HepG2 (cell line): ENCODE data around the gene GALR2. TPM values are rescaled to one million over a fixed set of nuclear protein-coding genes. Genes with fewer than 3 reads are reported as not detected.

Source experiments
- ATAC-seq: fragments of 200-7000 bp; cut with Tn5 transposase; 3 replicates; pipeline ENCODE4 v1.9.1; 2020; ENCODE audit warnings: mild to moderate bottlenecking, moderate library complexity
- BruUV-seq: library from RNA; stranded (reverse); fragments of 400-500 nt; replicated peaks from 2 replicates; lab custom pipeline; 2021; lab: Mats Ljungman, UMichigan
- CTCF ChIA-PET: fragments of 300-600 bp; formaldehyde crosslinking; extraction: SDS; loops from one replicate; lab custom pipeline; 2021; ENCODE audit warnings: low total read pairs, inconsistent platforms, low intra/inter-chr PET ratio; lab: Yijun Ruan, JAX
- POLR2A ChIA-PET: fragments of 350-600 bp; sonication (Branson Sonifier 250); formaldehyde crosslinking; loops from one replicate; lab custom pipeline; 2020; ENCODE audit warnings: antibody characterized with exemption, inconsistent platforms; lab: Yijun Ruan, JAX
- DNase-seq: peaks from one replicate; pipeline ENCODE4 v3.0.0-alpha.2; 2015; ENCODE audit warnings: low spot score
- FAIRE-seq: peaks from 3 replicates; lab custom pipeline; 2011; peaks lifted over from hg19 to GRCh38; lab: Jason Lieb, UNC
- H2AFZ ChIP-seq: one replicate; pipeline ENCODE4 v1.6.1; 2011; ENCODE audit warnings: low read length, inconsistent platforms
- H3K27ac ChIP-seq: fragments of 300-600 bp; 3 replicates; pipeline ENCODE4 v1.8.0; 2011; ENCODE audit warnings: mixed run types, mild to moderate bottlenecking, mixed read lengths, low read length, inconsistent platforms; ENCODE audit not compliant: insufficient read depth; ENCODE audit errors: extremely low read length
- H3K27me3 ChIP-seq, 2 experiments: fragments of 200-600 bp in 1 of 2; 2 replicates in 1 of 2; 3 replicates in 1 of 2; pipeline versions ENCODE4 v1.6.0 to v1.8.0; 2011; ENCODE audit warnings: low read length in 2 of 2, mild to moderate bottlenecking in 2 of 2, moderate library complexity in 2 of 2, inconsistent platforms in 1 of 2; ENCODE audit not compliant: insufficient read depth in 2 of 2, control insufficient read depth in 1 of 2
- H3K36me3 ChIP-seq, 2 experiments: fragments of 200-600 bp in 1 of 2; replicated peaks in 1 of 2; 2 replicates in 1 of 2; 3 replicates in 1 of 2; pipeline versions ENCODE4 v1.5.1 to v1.8.0; 2011; ENCODE audit warnings: low read length in 2 of 2, inconsistent platforms in 1 of 2; ENCODE audit not compliant: insufficient read depth in 2 of 2, control insufficient read depth in 1 of 2
- H3K4me1 ChIP-seq: 2 replicates; pipeline ENCODE4 v1.5.1; 2012; ENCODE audit warnings: low read length, inconsistent platforms; ENCODE audit not compliant: insufficient read depth
- H3K4me2 ChIP-seq: 2 replicates; pipeline ENCODE4 v1.6.0; 2011; ENCODE audit warnings: low read depth, low read length, inconsistent platforms
- H3K4me3 ChIP-seq, 3 experiments: fragments of 200-600 bp in 1 of 3; sonication (generic), shearing (Covaris generic) in 1 of 3; replicated peaks in 1 of 3; 2 replicates each; pipeline ENCODE4 v1.5.1; 2011 to 2016; ENCODE audit warnings: low read length in 3 of 3, inconsistent platforms in 2 of 3, low read depth in 2 of 3, mild to moderate bottlenecking in 2 of 3, control low read depth in 1 of 3, mixed read lengths in 1 of 3; ENCODE audit not compliant: insufficient read depth in 1 of 3
- H3K79me2 ChIP-seq: one replicate; pipeline ENCODE4 v1.6.1; 2011; ENCODE audit warnings: low read length, inconsistent platforms; ENCODE audit not compliant: insufficient read depth
- H3K9ac ChIP-seq: 2 replicates; pipeline ENCODE4 v1.6.0; 2011; ENCODE audit warnings: mild to moderate bottlenecking, low read depth, low read length, inconsistent platforms; ENCODE audit not compliant: insufficient read depth
- H3K9me3 ChIP-seq: 2 replicates; pipeline ENCODE4 v1.5.1; 2012; ENCODE audit warnings: mild to moderate bottlenecking, low read length
- H4K20me1 ChIP-seq: 2 replicates; pipeline ENCODE4 v1.6.0; 2011; ENCODE audit warnings: inconsistent platforms, mild to moderate bottlenecking, low read length, moderate library complexity; ENCODE audit not compliant: insufficient read depth
- ATF1 ChIP-seq: IDR thresholded peaks from 2 replicates; pipeline ENCODE4 v1.6.1; 2016; ENCODE audit warnings: mild to moderate bottlenecking, control low read depth
- GMEB1 ChIP-seq: sonication (generic); formaldehyde crosslinking; IDR thresholded peaks from 2 replicates; pipeline ENCODE4 v1.5.1; 2020; ENCODE audit warnings: missing genetic modification reagents, mild to moderate bottlenecking, borderline replicate concordance
- GTF3A ChIP-seq: sonication (generic); formaldehyde crosslinking; conservative IDR thresholded peaks from 2 replicates; pipeline ENCODE4 v1.4.0; 2020; ENCODE audit warnings: mild to moderate bottlenecking, missing genetic modification reagents
- HMGXB3 ChIP-seq: sonication (generic); formaldehyde crosslinking; IDR thresholded peaks from 2 replicates; pipeline ENCODE4 v1.4.0; 2020; ENCODE audit warnings: missing genetic modification reagents, borderline replicate concordance
- NONO ChIP-seq, 2 experiments: fragments of 450-650 bp in 1 of 2; sonication (generic) in 1 of 2; formaldehyde crosslinking in 1 of 2; IDR thresholded peaks in 1 of 2; conservative IDR thresholded peaks in 1 of 2; 2 replicates each; pipeline versions ENCODE4 v1.6.1 to v1.8.0; 2017 to 2022; ENCODE audit warnings: mild to moderate bottlenecking in 1 of 2, missing genetic modification reagents in 1 of 2, moderate library complexity in 1 of 2
- PAF1 ChIP-seq: IDR thresholded peaks from 2 replicates; pipeline ENCODE4 v1.6.1; 2016; ENCODE audit warnings: missing genetic modification reagents, missing compliant biosample characterization
- POLR2A ChIP-seq, 2 experiments: IDR thresholded peaks; 2 replicates each; pipeline ENCODE4 v1.6.1; 2011; ENCODE audit warnings: low read depth in 2 of 2, low read length in 2 of 2, mild to moderate bottlenecking in 1 of 2, moderate library complexity in 1 of 2; ENCODE audit not compliant: insufficient read depth in 1 of 2
- POLR2G ChIP-seq: fragments of 200-400 bp; formaldehyde crosslinking; IDR thresholded peaks from 2 replicates; pipeline ENCODE4 v1.6.1; 2018; ENCODE audit warnings: mild to moderate bottlenecking, low read depth, low read length, moderate library complexity
- ZBTB42 ChIP-seq: sonication (generic); formaldehyde crosslinking; IDR thresholded peaks from 2 replicates; pipeline ENCODE4 v1.5.0; 2020; ENCODE audit warnings: mild to moderate bottlenecking, missing genetic modification reagents
- ZNF276 ChIP-seq: sonication (generic); formaldehyde crosslinking; IDR thresholded peaks from 2 replicates; pipeline ENCODE4 v1.4.0; 2020; ENCODE audit warnings: mild to moderate bottlenecking, low read depth, missing genetic modification reagents
- ZNF292 ChIP-seq: sonication (generic); formaldehyde crosslinking; IDR thresholded peaks from 2 replicates; pipeline ENCODE4 v1.8.1; 2022; ENCODE audit warnings: mild to moderate bottlenecking, low read depth, missing genetic modification reagents, borderline replicate concordance
- ZNF576 ChIP-seq: sonication (generic); formaldehyde crosslinking; IDR thresholded peaks from 2 replicates; pipeline ENCODE4 v1.4.0; 2020; ENCODE audit warnings: mild to moderate bottlenecking, missing genetic modification reagents
- WGBS: methylation state at CpG from one replicate; pipeline ENCODE4 v1.1.6; 2017; ENCODE audit warnings: low lambda C conversion rate; 5-methylcytosine and 5-hydroxymethylcytosine counted together
- in situ Hi-C: cut with HindIII; loops from 2 replicates; pipeline ENCODE4 v1.10.0; 2017; ENCODE audit warnings: low pct_unique_long_range_greater_than_20kb; ENCODE audit not compliant: extremely low pct_ligation_motif_present
- intact Hi-C: fragments of 100-400 bp; cut with micrococcal nuclease; formaldehyde crosslinking; loops from one replicate; pipeline ENCODE4 v1.10.0; 2022; ENCODE audit not compliant: unreplicated experiment
- polyA plus RNA-seq, 8 experiments: library from polyadenylated mRNA; depleted of rRNA in 3 of 8; stranded (reverse) in 7 of 8; unstranded in 1 of 8; fragments of >200 nt; fragmentation: Illumina TruSeq in 4 of 8; extraction: Trizol in 4 of 8; gene quantifications; 2 replicates each; pipeline versions ENCODE4 v1.2.1 to v1.2.3, GENCODE V29; 2011 to 2016; ENCODE audit warnings: low read depth in 4 of 8, missing spikeins in 1 of 8, mixed read lengths in 1 of 8; ENCODE audit not compliant: insufficient read depth in 1 of 8
- total RNA-seq, 5 experiments: library from RNA; depleted of rRNA; stranded (reverse); fragments of >200 nt; fragmentation: Illumina TruSeq; extraction: Trizol; gene quantifications; 2 replicates each; pipeline ENCODE4 v1.2.3, GENCODE V29; 2016; ENCODE audit warnings: low read depth in 1 of 5

Gene GALR2
- total and polyA plus RNA-seq, 2 of the 13 experiments (the other 11 are each of a cell fraction or from before 2014, with no cell fraction given), result 0.48 to 0.58 TPM

DNA sequence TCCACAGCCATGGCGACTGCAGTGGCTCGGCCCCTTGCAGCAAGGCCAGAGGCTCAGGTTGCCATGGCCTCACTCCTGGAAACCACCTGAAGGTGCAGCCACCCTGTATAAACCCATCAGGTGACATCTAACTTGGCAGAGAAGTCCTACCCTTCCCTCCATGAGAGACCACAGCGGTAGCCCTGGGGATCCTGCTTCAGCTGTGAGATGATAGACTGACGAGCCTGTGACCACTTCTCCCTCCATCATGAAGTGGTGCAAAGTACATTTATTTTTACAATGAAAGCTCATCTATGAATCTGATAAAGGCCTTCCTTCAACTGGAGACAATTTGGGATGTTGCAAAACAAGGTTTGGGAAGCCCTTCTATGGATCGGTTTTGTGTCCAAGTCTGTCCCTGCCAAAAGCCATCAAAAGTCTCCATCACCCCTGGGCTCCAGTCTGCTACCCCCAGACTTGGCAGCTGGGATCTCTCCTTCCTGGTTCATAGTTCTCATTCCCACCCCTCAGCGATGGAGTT, 6.2 kb downstream of the GALR2 start (continued):
- TF ChIP-seq ZNF576 (CRISPR knock-in tag) (no peak), GTF3A (CRISPR knock-in tag) (no peak), GMEB1 (CRISPR knock-in tag) (no peak), ATF1 (no peak), ZBTB42 (CRISPR knock-in tag) (no peak), ZNF292 (CRISPR knock-in tag) (no peak)

DNA sequence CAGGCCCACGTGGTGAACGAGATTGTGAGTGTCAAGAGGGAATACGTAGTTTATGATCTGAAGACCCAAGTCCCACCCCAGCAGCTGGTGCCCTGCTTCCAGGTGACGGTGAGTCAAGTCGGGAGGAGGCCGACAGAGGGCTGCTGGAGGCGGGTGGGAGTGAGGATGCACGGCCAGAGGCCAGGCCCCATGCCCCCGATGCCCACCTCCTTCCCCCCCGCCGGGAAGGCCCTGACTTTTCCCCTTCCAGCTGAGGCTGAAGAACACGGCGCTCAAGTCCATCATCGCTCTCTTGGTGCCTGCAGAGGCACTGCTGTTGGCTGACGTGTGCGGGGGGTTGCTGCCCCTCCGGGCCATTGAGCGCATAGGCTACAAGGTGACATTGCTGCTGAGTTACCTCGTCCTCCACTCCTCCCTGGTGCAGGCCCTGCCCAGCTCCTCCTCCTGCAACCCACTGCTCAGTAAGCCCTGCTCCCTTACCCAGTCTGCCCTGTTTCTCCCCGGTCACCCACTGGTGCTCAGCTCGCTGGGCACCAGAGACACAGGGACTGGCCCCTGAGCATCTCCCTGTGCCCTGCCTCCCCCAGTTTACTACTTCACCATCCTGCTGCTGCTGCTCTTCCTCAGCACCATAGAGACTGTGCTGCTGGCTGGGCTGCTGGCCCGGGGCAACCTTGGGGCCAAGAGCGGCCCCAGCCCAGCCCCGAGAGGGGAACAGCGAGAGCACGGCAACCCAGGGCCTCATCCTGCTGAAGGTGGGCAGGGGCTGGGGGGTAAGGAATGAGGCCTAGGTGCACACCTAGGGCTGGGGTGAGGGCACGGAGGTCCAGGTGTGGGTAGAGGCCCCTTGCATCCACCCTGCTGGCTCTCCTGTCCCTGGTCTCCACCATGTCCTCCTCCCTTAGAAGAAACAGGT, 7.0 kb downstream of the GALR2 start:
- H2AFZ ChIP-seq, result no peak overlapping the region
- 0 out of 2 replicates have a peak, but pooled peaks cover 8% of the 10 kb centered on the region for H4K20me1 ChIP-seq
- H3K79me2 ChIP-seq, result no peaks in the 10 kb centered on the region
- H3K9ac ChIP-seq, result no peak overlapping the region
- DNase-seq (no peak), FAIRE-seq (peak; percentile 21), ATAC-seq (0 out of 3 replicates have a peak, but pooled peaks have one; percentile 1)
- H3K27ac ChIP-seq, result no peak overlapping the region
- H3K36me3 ChIP-seq, result peaks cover 22 to 25% of the 10 kb centered on the region in 2 experiments; a peak in 4 of 5 replicates
- POLR2A ChIA-PET, result interaction anchor here (0.9 to 1.4 kb wide), 2 partner anchors 9 to 52 kb away, joined by 4 to 5 read pairs; partner anchors contain the start of gene SRP68
- CTCF ChIA-PET, result no interaction called here
- no peak overlapping the region for H3K4me2 ChIP-seq
- in situ Hi-C loops, result no loop called here
- intact Hi-C loops, result no loop called here
- H3K4me1 ChIP-seq, result peaks cover 20% of the 10 kb centered on the region
- no peak overlapping the region for H3K4me3 ChIP-seq
- H3K27me3 ChIP-seq, result peaks cover 8 to 26% of the 10 kb centered on the region in 2 experiments; a peak in 4 of 5 replicates
- 84% methylated on average over 26 of the region's 27 CpGs for WGBS
- BruUV-seq, result no TSS peak
- H3K9me3 ChIP-seq, result no peaks in the 10 kb centered on the region
- no peak for TF ChIP-seq ZNF276 (CRISPR knock-in tag)
- TF ChIP-seq POLR2G, result peak; percentile 50
- peak; percentile 38; the same call in 1 of the 2 replicates for TF ChIP-seq PAF1 (CRISPR knock-in tag)
- TF ChIP-seq POLR2A (IDR thresholded peaks at IDR 0.05; ENCODE audit: insufficient read depth in 1 of 2, low read depth in 2 of 2, low read length in 2 of 2), result 0 out of 4 replicates have a peak, but pooled peaks of 1 of the 2 experiments have one; percentile 5
- no peak for TF ChIP-seq NONO (IDR thresholded peaks at IDR 0.05)
- TF ChIP-seq NONO (CRISPR knock-in tag; conservative IDR thresholded peaks at IDR 0.05), result no peak
- 0 out of 2 replicates have a peak, but pooled peaks have one; percentile 39 for TF ChIP-seq HMGXB3 (CRISPR knock-in tag)
